WTC11 (cell line): ENCODE measurements around the gene LAMA2. TPM values are rescaled to one million over a fixed set of nuclear protein-coding genes. Genes with fewer than 3 reads are reported as not detected.

Experiments used
- ATAC-seq: fragments of 200-7000 bp; cut with Tn5 transposase; 2 replicates; pipeline ENCODE4 v1.10.0; 2021; ENCODE audit warnings: mild to moderate bottlenecking, moderate library complexity
- CTCF ChIA-PET: fragments of 300-600 bp; sonication (Branson Sonifier 250); formaldehyde crosslinking; loops from one replicate; lab custom pipeline; 2021; ENCODE audit warnings: antibody characterized with exemption; lab: Charles Lee
- POLR2A ChIA-PET: fragments of 350-600 bp; sonication (Branson Sonifier 250); formaldehyde crosslinking; loops from one replicate; lab custom pipeline; 2021; ENCODE audit warnings: antibody characterized with exemption; lab: Charles Lee
- DNase-seq: peaks from one replicate; pipeline ENCODE4 v3.0.0; 2021; ENCODE audit warnings: low spot score
- H3K27ac Mint-ChIP-seq: 2 replicates; pipeline ENCODE4 v1.8.0; 2021; ENCODE audit warnings: mixed read lengths
- H3K27me3 Mint-ChIP-seq: 2 replicates; pipeline ENCODE4 v1.8.0; 2021; ENCODE audit warnings: low read depth, mild to moderate bottlenecking, moderate library complexity, mixed read lengths
- H3K36me3 Mint-ChIP-seq: 2 replicates; pipeline ENCODE4 v1.8.0; 2021; ENCODE audit warnings: mixed read lengths
- H3K4me1 Mint-ChIP-seq: 2 replicates; pipeline ENCODE4 v1.8.0; 2022; ENCODE audit warnings: mixed read lengths
- H3K4me3 Mint-ChIP-seq: 2 replicates; pipeline ENCODE4 v1.8.0; 2021; ENCODE audit warnings: mild to moderate bottlenecking, moderate library complexity, mixed read lengths
- H3K9me3 Mint-ChIP-seq: 2 replicates; pipeline ENCODE4 v1.8.0; 2021; ENCODE audit warnings: mixed read lengths
- AR ChIP-seq: fragments of 250-450 bp; sonication (Bioruptor Pico); IDR thresholded peaks from 2 replicates; pipeline ENCODE4 v1.9.0; 2021; ENCODE audit warnings: mild to moderate bottlenecking
- ATF1 ChIP-seq: sonication (generic); formaldehyde crosslinking; IDR thresholded peaks from 2 replicates; pipeline ENCODE4 v1.8.1; 2023; ENCODE audit warnings: mild to moderate bottlenecking, moderate library complexity, missing genetic modification reagents
- CREB1 ChIP-seq: sonication (generic); formaldehyde crosslinking; IDR thresholded peaks from 2 replicates; pipeline ENCODE4 v1.8.0; 2023; ENCODE audit warnings: mild to moderate bottlenecking, missing genetic modification reagents
- E2F4 ChIP-seq: sonication (generic); formaldehyde crosslinking; IDR thresholded peaks from 2 replicates; pipeline ENCODE4 v1.8.1; 2022; ENCODE audit warnings: low read depth, mild to moderate bottlenecking, moderate library complexity, missing genetic modification reagents, borderline replicate concordance
- E2F5 ChIP-seq: sonication (generic); formaldehyde crosslinking; IDR thresholded peaks from 2 replicates; pipeline ENCODE4 v1.8.1; 2022; ENCODE audit warnings: mild to moderate bottlenecking, moderate library complexity, missing genetic modification reagents
- ELF4 ChIP-seq: sonication (generic); formaldehyde crosslinking; IDR thresholded peaks from 2 replicates; pipeline ENCODE4 v1.8.1; 2022; ENCODE audit warnings: low read depth, mild to moderate bottlenecking, moderate library complexity, missing genetic modification reagents
- ERG ChIP-seq: fragments of 250-450 bp; sonication (Bioruptor Pico); IDR thresholded peaks from 2 replicates; pipeline ENCODE4 v1.8.0; 2021; ENCODE audit warnings: mild to moderate bottlenecking
- FOXJ3 ChIP-seq: sonication (generic); formaldehyde crosslinking; IDR thresholded peaks from 2 replicates; pipeline ENCODE4 v1.9.0; 2021; ENCODE audit warnings: missing genetic modification reagents, mild to moderate bottlenecking, borderline replicate concordance
- FOXK1 ChIP-seq: sonication (generic); formaldehyde crosslinking; IDR thresholded peaks from 2 replicates; pipeline ENCODE4 v1.8.0; 2022; ENCODE audit warnings: mild to moderate bottlenecking, moderate library complexity, missing genetic modification reagents
- GABPB1 ChIP-seq: sonication (generic); formaldehyde crosslinking; IDR thresholded peaks from 2 replicates; pipeline ENCODE4 v1.8.1; 2023; ENCODE audit warnings: mild to moderate bottlenecking, missing genetic modification reagents
- HMGA2 ChIP-seq: fragments of 250-450 bp; sonication (Bioruptor Pico); IDR thresholded peaks from 2 replicates; pipeline ENCODE4 v1.4.0; 2021; ENCODE audit warnings: mild to moderate bottlenecking, moderate library complexity
- HMGXB4 ChIP-seq: sonication (generic); formaldehyde crosslinking; IDR thresholded peaks from 2 replicates; pipeline ENCODE4 v1.8.1; 2023; ENCODE audit warnings: mild to moderate bottlenecking, moderate library complexity, missing genetic modification reagents
- NFE2L1 ChIP-seq: sonication (generic); formaldehyde crosslinking; IDR thresholded peaks from 2 replicates; pipeline ENCODE4 v1.8.1; 2023; ENCODE audit warnings: missing genetic modification reagents
- PRDM15 ChIP-seq: sonication (generic); formaldehyde crosslinking; IDR thresholded peaks from 2 replicates; pipeline ENCODE4 v1.8.0; 2022; ENCODE audit warnings: missing genetic modification reagents
- TCF7 ChIP-seq: sonication (generic); formaldehyde crosslinking; IDR thresholded peaks from 2 replicates; pipeline ENCODE4 v1.8.0; 2022; ENCODE audit warnings: mild to moderate bottlenecking, low read depth, missing genetic modification reagents, moderate library complexity
- ZBTB43 ChIP-seq: sonication (generic); formaldehyde crosslinking; IDR thresholded peaks from 2 replicates; pipeline ENCODE4 v1.8.1; 2023; ENCODE audit warnings: mild to moderate bottlenecking, missing genetic modification reagents
- ZNF281 ChIP-seq: sonication (generic); formaldehyde crosslinking; IDR thresholded peaks from 2 replicates; pipeline ENCODE4 v1.8.0; 2023; ENCODE audit warnings: mild to moderate bottlenecking, missing genetic modification reagents
- total RNA-seq: library from RNA; stranded (reverse); gene quantifications from 3 replicates; pipeline ENCODE4 v1.2.3, GENCODE V29; 2021

Gene LAMA2
- total RNA-seq, 1 experiment from 2014 or later, result 6.6 TPM

- no peak for TF ChIP-seq PRDM15 (CRISPR knock-in tag)
- TF ChIP-seq NFE2L1 (CRISPR knock-in tag), result no peak
Measured at GRCh38 chr6:128903715-128904114, 20.8 kb downstream of the LAMA2 start (continued).

- Mint-ChIP-seq H3K27me3 (peaks cover 6% of the 10 kb centered on the region; the same call in 1 of the 2 replicates), H3K4me1 (peaks cover 21% of the 10 kb centered on the region), H3K36me3 (peaks cover 7% of the 10 kb centered on the region; the same call in 1 of the 2 replicates), H3K4me3 (no peak overlapping the region), H3K27ac (no peak overlapping the region), H3K9me3 (peaks cover 7% of the 10 kb centered on the region; the same call in 1 of the 2 replicates)
- no peak for DNase-seq
- ATAC-seq, result no peak
- CTCF ChIA-PET, result no interaction called here
- POLR2A ChIA-PET, result no interaction called here
- TF ChIP-seq TCF7 (CRISPR knock-in tag) (no peak), ERG (CRISPR knock-in tag) (no peak), AR (CRISPR knock-in tag) (no peak), FOXK1 (CRISPR knock-in tag) (no peak), HMGA2 (CRISPR knock-in tag) (no peak), ELF4 (CRISPR knock-in tag) (no peak), ZBTB43 (CRISPR knock-in tag) (no peak), FOXJ3 (CRISPR knock-in tag) (no peak), CREB1 (CRISPR knock-in tag) (no peak)
Measured at GRCh38 chr6:128914051-128914450, 31.1 kb downstream of the LAMA2 start.

GRCh38 chr6:128918886-128919285 lies 35.9 kb downstream of the LAMA2 start:
- 0 out of 2 replicates have a peak, but pooled peaks cover 3% of the 10 kb centered on the region for H3K4me1 Mint-ChIP-seq
- DNase-seq (no peak), ATAC-seq (no peak)
- no peaks in the 10 kb centered on the region for H3K9me3 Mint-ChIP-seq
- CTCF ChIA-PET, result no interaction called here
- H3K27me3 Mint-ChIP-seq, result peaks cover 6% of the 10 kb centered on the region; the same call in 1 of the 2 replicates
- POLR2A ChIA-PET, result no interaction called here
- no peaks in the 10 kb centered on the region for H3K36me3 Mint-ChIP-seq
- no peak overlapping the region for H3K4me3 Mint-ChIP-seq
- no peak overlapping the region for H3K27ac Mint-ChIP-seq
- no peak for TF ChIP-seq ZNF281 (CRISPR knock-in tag)
- TF ChIP-seq GABPB1, result no peak
- TF ChIP-seq HMGXB4, result no peak
- TF ChIP-seq E2F5 (CRISPR knock-in tag), result no peak
- TF ChIP-seq ELF4 (CRISPR knock-in tag), result no peak
- no peak for TF ChIP-seq CREB1 (CRISPR knock-in tag)
- TF ChIP-seq E2F4 (CRISPR knock-in tag), result no peak
- TF ChIP-seq FOXK1 (CRISPR knock-in tag), result no peak
- no peak for TF ChIP-seq ATF1
